ENCODE results near the gene FIGLA.

Gene FIGLA

DNA sequence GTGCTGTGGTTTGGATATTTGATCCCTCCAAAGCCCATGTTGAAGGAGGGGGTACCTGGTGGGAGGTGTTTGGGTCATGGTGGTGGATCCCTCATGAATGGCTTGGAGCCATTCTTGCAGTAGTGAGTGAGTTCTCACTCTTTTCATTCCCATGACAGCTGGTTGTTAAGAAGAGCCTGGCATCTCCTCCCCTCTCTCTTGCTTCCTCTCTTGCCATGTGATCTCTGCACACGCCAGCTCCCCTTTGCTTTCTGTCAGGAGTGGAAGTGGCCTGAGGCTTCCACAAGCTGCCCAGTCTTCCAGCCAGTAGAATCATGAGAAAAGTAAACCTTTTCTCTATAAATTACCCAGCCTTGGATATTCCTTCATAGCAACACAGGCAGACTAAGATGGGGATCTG, 31.0 kb downstream of the FIGLA start:
- no peak for DNase-seq (ENCODE audit: low spot score in 2 of 2)
- peaks cover 1% of the 10 kb centered on the region for H3K36me3 Mint-ChIP-seq (ENCODE audit: insufficient read depth)
- no peak for ATAC-seq (replicated peaks; ENCODE audit: extremely low read depth, poor library complexity, severe bottlenecking)
- no peaks in the 10 kb centered on the region for H3K4me1 Mint-ChIP-seq
- H3K27ac Mint-ChIP-seq (ENCODE audit: low read depth): no peak overlapping the region
- no peak overlapping the region for H3K4me3 Mint-ChIP-seq
- H3K9me3 Mint-ChIP-seq: no peaks in the 10 kb centered on the region
- peaks cover 80% of the 10 kb centered on the region for H3K27me3 Mint-ChIP-seq

DNA sequence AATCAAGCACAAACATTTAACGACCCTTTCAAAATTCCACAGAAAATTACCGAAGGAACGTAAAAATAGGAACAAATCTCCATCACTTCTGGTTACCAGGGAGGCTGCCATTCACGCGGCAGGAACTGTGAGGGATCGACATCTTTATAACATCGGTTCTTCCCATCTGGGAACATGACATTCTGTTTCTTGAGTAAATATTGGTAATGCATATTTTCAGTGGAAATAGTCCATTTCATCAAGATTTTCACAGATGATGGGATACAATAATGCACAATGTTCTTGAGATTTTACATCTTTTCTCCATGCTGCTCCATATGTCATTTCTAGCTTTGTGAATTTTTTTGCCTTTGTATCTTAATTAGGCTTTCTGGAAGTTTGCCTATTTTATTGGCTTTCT, 32.5 kb downstream of the FIGLA start:
- no peaks in the 10 kb centered on the region for H3K4me1 Mint-ChIP-seq
- ATAC-seq (replicated peaks; ENCODE audit: extremely low read depth, poor library complexity, severe bottlenecking) (no peak), DNase-seq (ENCODE audit: low spot score in 2 of 2) (no peak)
- H3K4me3 Mint-ChIP-seq: no peak overlapping the region
- H3K27ac Mint-ChIP-seq (ENCODE audit: low read depth): no peak overlapping the region
- no peaks in the 10 kb centered on the region for H3K9me3 Mint-ChIP-seq
- peaks cover 68% of the 10 kb centered on the region for H3K27me3 Mint-ChIP-seq
- H3K36me3 Mint-ChIP-seq (ENCODE audit: insufficient read depth): peaks cover 1% of the 10 kb centered on the region

DNA sequence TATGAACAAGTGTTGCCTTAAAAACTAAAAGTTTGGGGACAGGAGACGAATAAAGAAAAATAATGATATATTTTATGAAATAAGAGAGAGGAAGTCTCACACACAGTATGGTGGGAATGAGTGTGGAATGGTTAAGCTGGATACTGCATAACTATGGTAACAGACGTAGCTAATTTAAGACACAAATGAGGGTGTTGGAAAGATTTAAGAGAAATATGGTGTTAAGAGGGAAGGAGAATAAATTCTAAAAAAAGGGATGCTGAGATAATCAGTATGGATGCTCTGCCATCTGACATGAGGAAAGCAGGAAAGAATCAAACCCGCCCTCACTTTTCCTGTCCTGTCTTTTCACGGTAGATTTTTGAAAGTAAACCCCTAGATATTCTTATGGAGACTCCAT, 33.1 kb downstream of the FIGLA start:
- Mint-ChIP-seq H3K27ac (ENCODE audit: low read depth) (no peak overlapping the region), H3K27me3 (peaks cover 63% of the 10 kb centered on the region), H3K4me1 (no peaks in the 10 kb centered on the region), H3K9me3 (no peaks in the 10 kb centered on the region), H3K36me3 (ENCODE audit: insufficient read depth) (peaks cover 1% of the 10 kb centered on the region), H3K4me3 (no peak overlapping the region)
- DNase-seq (ENCODE audit: low spot score in 2 of 2) (no peak), ATAC-seq (replicated peaks; ENCODE audit: extremely low read depth, poor library complexity, severe bottlenecking) (no peak)

DNA sequence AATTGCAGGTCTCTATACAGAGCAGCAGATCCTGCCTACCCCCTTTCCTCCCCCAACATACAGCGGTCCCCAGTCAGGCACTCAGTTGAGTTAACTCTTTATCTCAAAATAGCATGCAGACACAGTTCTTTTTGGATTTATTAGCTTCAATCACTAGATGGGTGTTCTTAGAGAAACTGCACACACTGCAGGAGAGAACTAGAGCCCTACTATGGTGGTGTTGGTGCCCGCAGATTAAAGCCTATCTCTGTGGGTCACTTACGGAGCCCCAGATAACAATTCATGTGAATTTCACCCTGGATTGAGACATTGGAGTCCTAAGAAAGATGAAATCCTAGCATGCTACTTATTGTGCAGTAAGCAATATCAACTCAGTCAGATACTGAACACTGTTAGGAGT, 34.3 kb downstream of the FIGLA start:
- H3K27ac Mint-ChIP-seq (ENCODE audit: low read depth): no peak overlapping the region
- peaks cover 1% of the 10 kb centered on the region for H3K36me3 Mint-ChIP-seq (ENCODE audit: insufficient read depth)
- no peak for DNase-seq (ENCODE audit: low spot score in 2 of 2)
- H3K9me3 Mint-ChIP-seq: no peaks in the 10 kb centered on the region
- no peaks in the 10 kb centered on the region for H3K4me1 Mint-ChIP-seq
- H3K27me3 Mint-ChIP-seq: peaks cover 51% of the 10 kb centered on the region
- no peak for ATAC-seq (replicated peaks; ENCODE audit: extremely low read depth, poor library complexity, severe bottlenecking)
- no peak overlapping the region for H3K4me3 Mint-ChIP-seq

DNA sequence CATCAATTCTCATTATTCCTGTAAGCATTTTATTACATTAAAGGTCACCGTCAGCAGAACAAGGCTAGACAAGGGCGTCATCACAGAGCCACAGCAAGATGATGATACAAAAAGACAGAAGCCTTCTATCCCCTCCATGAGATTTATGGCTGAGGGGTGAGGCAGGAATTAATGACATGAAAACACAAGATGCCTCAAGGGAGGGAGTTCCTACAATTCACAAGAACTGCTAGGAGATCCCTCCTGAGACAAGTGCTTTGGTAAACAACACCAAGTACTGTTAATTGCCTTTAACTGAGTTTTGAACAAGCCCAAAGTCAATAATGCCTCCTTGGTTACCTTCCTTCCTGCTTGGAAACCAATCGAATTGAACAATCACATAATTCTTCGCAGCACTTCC, 36.5 kb downstream of the FIGLA start:
- no peak overlapping the region for H3K4me3 Mint-ChIP-seq
- H3K27me3 Mint-ChIP-seq: peaks cover 45% of the 10 kb centered on the region
- no peak for DNase-seq (ENCODE audit: low spot score in 2 of 2)
- H3K36me3 Mint-ChIP-seq (ENCODE audit: insufficient read depth): no peaks in the 10 kb centered on the region
- no peak overlapping the region for H3K27ac Mint-ChIP-seq (ENCODE audit: low read depth)
- no peaks in the 10 kb centered on the region for H3K4me1 Mint-ChIP-seq
- no peaks in the 10 kb centered on the region for H3K9me3 Mint-ChIP-seq
- no peak for ATAC-seq (replicated peaks; ENCODE audit: extremely low read depth, poor library complexity, severe bottlenecking)

DNA sequence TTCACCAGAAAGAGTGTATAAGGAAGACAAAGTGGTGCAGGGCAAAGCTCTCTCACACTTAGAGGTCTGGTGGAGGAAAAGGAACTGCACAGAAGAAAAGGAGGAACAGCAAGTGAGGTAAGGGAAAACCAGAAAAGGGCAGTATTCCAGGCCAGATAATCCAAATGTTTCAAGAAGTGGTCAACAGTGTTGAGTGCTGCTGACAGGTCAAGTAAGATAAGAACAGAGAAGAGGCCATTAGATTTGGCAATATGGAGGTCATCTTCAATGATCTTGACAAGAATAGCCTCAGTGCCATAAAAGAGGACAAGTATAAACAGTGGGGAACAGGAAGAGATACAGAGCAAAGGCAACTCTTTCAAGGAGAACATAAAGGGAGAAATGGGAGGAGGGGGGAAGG, 37.4 kb downstream of the FIGLA start:
- Mint-ChIP-seq H3K4me3 (no peak overlapping the region), H3K27me3 (peaks cover 43% of the 10 kb centered on the region), H3K9me3 (no peaks in the 10 kb centered on the region), H3K27ac (ENCODE audit: low read depth) (no peak overlapping the region), H3K4me1 (no peaks in the 10 kb centered on the region), H3K36me3 (ENCODE audit: insufficient read depth) (no peaks in the 10 kb centered on the region)
- DNase-seq (ENCODE audit: low spot score in 2 of 2) (no peak), ATAC-seq (replicated peaks; ENCODE audit: extremely low read depth, poor library complexity, severe bottlenecking) (no peak)

DNA sequence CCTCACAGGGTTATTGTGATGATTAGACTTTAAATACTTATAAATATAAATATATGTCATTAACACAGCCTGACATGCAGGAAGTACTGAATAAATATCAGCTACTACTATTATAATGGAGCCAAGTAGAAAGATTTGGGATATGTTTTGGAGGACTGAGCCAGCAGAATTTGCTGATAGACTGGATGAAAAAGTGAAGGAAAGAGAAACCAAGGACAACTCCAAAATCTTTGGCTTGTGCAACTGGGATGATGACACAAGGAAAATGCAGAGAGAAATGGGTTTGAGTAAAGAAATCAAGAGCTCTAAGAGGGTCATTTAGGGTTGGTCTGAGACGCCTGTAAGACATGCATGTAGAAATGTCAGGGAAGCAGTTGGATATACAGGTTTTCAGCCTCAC, 38.0 kb downstream of the FIGLA start:
- no peak overlapping the region for H3K27ac Mint-ChIP-seq (ENCODE audit: low read depth)
- H3K9me3 Mint-ChIP-seq: peaks cover 2% of the 10 kb centered on the region
- peaks cover 43% of the 10 kb centered on the region for H3K27me3 Mint-ChIP-seq
- no peak overlapping the region for H3K4me3 Mint-ChIP-seq
- ATAC-seq (replicated peaks; ENCODE audit: extremely low read depth, poor library complexity, severe bottlenecking) (no peak), DNase-seq (ENCODE audit: low spot score in 2 of 2) (no peak)
- H3K36me3 Mint-ChIP-seq (ENCODE audit: insufficient read depth): no peaks in the 10 kb centered on the region
- H3K4me1 Mint-ChIP-seq: no peaks in the 10 kb centered on the region

DNA sequence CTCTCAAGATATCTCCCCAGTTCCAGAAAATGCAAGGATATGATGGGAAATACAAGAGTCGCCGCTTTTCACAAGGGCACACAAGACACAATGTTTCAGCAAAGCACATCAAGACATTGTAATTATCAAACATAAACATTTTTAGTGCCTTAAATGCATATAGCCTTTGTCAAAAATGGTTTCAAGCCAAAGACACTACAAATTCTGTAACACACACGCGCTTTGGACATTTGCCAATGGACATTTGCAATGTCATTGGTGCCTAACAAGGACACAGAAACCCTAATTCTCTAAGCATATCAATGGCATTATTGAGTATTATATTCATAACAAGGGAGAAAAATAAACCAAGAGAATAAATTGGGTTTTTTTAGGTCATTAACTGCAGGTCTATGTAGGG, 38.6 kb downstream of the FIGLA start:
- H3K27ac Mint-ChIP-seq (ENCODE audit: low read depth): no peak overlapping the region
- H3K36me3 Mint-ChIP-seq (ENCODE audit: insufficient read depth): peaks cover 2% of the 10 kb centered on the region
- no peaks in the 10 kb centered on the region for H3K4me1 Mint-ChIP-seq
- H3K27me3 Mint-ChIP-seq: peaks cover 43% of the 10 kb centered on the region
- peaks cover 4% of the 10 kb centered on the region for H3K9me3 Mint-ChIP-seq
- H3K4me3 Mint-ChIP-seq: no peak overlapping the region
- ATAC-seq (replicated peaks; ENCODE audit: extremely low read depth, poor library complexity, severe bottlenecking): no peak
- no peak for DNase-seq (ENCODE audit: low spot score in 2 of 2)

DNA sequence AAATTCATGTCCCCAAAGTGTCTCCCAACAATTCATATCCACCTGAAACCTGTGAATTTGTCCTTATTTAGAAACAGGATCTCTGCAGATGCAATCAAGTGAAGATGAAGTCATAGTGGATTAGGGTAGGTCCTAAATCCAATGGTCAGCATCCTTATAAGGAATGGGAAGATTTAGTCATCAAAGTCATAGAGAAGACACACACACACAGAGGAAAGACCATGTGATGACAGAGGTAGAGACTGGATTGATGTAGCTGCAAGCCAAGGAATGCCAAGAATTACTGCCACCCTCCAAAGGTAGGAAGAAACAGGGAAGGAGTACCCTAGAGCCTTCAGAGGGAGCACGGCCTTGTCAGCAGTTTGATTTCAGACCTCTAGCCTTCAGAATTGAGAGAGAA, 40.1 kb downstream of the FIGLA start:
- DNase-seq (ENCODE audit: low spot score in 2 of 2) (no peak), ATAC-seq (replicated peaks; ENCODE audit: extremely low read depth, poor library complexity, severe bottlenecking) (no peak)
- Mint-ChIP-seq H3K36me3 (ENCODE audit: insufficient read depth) (peaks cover 2% of the 10 kb centered on the region), H3K27me3 (peaks cover 35% of the 10 kb centered on the region), H3K4me1 (no peaks in the 10 kb centered on the region), H3K9me3 (peaks cover 4% of the 10 kb centered on the region), H3K4me3 (no peak overlapping the region), H3K27ac (ENCODE audit: low read depth) (no peak overlapping the region)

DNA sequence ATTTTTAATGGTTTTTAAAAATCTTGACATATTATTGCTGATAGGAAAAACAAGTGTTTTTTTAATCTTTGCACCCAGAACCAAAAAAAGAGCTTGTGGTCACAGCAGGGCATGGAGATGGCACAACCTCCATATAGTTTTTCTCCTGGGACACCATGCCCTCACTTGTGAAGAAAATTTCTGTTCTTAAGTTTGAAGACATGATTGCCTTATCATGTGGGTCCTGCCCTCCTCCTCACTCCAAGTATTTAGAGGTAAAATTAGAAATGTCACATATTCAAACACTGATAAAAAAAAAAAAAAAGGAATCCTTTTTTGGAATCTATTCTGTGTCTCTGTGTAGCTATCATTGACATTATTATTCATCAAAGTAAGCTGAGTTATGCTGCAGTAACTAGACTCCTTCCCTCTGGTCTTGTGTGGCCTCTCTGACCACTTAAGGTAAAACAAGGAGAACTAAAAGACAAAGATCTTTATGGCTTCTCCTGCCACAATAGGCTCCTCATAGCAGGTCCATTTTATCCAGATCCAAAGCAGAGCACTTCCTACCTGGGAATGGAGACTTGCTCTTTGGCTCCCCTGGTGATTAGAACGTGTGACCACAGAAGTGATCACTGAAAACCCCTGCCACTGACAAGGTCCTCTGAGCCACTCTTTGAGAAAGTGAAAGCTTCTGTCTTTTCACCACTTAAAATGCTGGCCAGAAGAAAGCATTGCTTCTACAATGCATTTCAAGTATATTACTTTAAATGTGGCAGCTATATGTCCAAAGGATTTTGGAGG, 42.2 kb downstream of the FIGLA start:
- Mint-ChIP-seq H3K4me3 (no peak overlapping the region), H3K36me3 (ENCODE audit: insufficient read depth) (peaks cover 2% of the 10 kb centered on the region), H3K27me3 (peaks cover 35% of the 10 kb centered on the region), H3K27ac (ENCODE audit: low read depth) (no peak overlapping the region), H3K4me1 (no peaks in the 10 kb centered on the region), H3K9me3 (peaks cover 4% of the 10 kb centered on the region)
- ATAC-seq (replicated peaks; ENCODE audit: extremely low read depth, poor library complexity, severe bottlenecking) (no peak), DNase-seq (ENCODE audit: low spot score in 2 of 2) (no peak)

DNA sequence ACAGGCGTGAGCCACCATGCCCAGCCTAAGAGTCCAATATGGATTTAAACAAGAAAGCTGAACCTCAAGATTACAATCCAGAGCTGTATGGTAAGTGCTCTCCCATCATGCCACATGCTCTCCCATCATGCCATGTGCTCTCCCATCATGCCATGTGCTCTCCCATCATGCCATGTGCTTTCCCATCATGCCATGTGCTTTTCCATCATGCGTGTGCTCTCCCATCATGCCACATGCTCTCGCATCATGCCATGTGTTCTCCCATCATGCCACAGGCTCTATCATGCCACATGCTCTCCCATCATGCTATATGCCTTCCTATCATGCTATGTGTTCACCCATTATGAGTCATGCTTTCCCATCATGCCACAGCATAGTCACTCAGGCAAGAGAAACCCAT, 43.2 kb downstream of the FIGLA start:
- Mint-ChIP-seq H3K4me1 (no peaks in the 10 kb centered on the region), H3K27ac (ENCODE audit: low read depth) (no peak overlapping the region), H3K4me3 (no peak overlapping the region), H3K9me3 (peaks cover 4% of the 10 kb centered on the region), H3K36me3 (ENCODE audit: insufficient read depth) (peaks cover 2% of the 10 kb centered on the region), H3K27me3 (peaks cover 35% of the 10 kb centered on the region)
- ATAC-seq (replicated peaks; ENCODE audit: extremely low read depth, poor library complexity, severe bottlenecking) (no peak), DNase-seq (ENCODE audit: low spot score in 2 of 2) (no peak)

DNA sequence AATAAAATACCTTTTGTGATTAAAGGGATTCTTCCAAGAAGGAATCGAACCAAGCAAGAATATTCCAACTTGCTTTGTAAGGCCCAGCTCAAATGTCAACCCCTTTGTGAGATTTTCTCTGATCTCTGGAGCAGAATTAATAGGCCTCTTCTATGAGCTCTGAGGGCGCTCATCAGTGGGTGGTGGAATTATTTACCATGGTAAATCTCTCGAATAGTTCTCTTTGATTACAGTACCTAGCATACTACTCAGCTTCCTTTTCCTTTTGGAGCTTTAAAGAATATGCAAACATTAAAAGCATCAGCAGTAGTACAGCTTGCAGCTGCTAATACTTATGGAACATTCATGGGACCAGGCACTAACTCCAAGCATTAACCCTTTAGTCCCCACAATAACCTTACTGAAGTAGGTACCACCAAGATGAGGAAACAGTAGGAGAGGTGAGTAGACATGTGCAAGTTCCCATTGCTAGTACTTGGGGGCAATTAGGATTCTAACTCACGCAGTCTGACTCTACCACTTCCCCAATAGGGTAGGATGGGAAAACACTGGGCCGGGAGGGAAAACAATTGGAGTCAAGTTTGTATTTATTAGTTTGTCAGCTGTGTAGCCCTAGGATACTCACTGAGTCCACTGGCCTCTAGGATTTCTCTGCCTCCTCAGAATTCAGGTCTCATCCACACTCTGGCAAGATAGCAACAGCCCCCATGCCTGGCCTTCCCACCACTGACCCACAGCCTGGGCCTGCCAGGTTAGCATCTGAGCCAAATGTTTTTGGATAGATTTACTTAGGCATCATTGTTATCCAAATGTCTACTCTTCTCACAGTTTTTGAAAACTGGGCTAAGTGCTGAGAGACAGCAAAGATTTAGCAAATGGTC, 44.1 kb downstream of the FIGLA start:
- peaks cover 4% of the 10 kb centered on the region for H3K9me3 Mint-ChIP-seq
- DNase-seq (ENCODE audit: low spot score in 2 of 2): no peak
- no peak overlapping the region for H3K4me3 Mint-ChIP-seq
- no peaks in the 10 kb centered on the region for H3K4me1 Mint-ChIP-seq
- no peak for ATAC-seq (replicated peaks; ENCODE audit: extremely low read depth, poor library complexity, severe bottlenecking)
- peaks cover 35% of the 10 kb centered on the region for H3K27me3 Mint-ChIP-seq
- no peak overlapping the region for H3K27ac Mint-ChIP-seq (ENCODE audit: low read depth)
- peaks cover 2% of the 10 kb centered on the region for H3K36me3 Mint-ChIP-seq (ENCODE audit: insufficient read depth)

DNA sequence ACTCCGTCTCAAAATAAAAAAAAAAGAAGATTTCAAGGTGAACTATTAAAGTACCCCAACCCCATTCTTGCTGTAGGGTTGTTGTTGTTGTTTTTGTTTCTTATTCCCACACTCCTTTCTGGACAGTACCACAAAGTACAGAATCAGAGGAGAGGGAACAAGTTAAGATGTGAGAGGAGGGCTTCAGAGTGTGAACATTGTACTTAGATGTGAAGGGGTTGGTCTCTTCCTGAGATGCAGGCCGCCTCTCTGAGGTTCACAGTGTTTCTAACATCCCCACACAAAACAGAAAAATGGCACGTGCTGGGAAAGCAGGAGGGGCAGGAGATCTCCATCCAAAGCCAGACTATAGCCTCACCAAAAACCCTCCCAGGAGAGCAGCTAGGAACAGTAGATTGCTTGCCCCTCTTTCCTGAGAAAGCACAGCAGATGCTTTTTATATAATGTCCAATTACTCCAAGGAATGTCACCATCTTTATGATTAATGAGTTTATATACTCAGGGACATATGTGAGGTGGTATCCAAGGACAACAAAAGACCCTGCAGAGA, 45.1 kb downstream of the FIGLA start:
- H3K27me3 Mint-ChIP-seq: peaks cover 33% of the 10 kb centered on the region
- H3K36me3 Mint-ChIP-seq (ENCODE audit: insufficient read depth): peaks cover 2% of the 10 kb centered on the region
- H3K27ac Mint-ChIP-seq (ENCODE audit: low read depth): no peak overlapping the region
- no peak overlapping the region for H3K4me3 Mint-ChIP-seq
- no peak for DNase-seq (ENCODE audit: low spot score in 2 of 2)
- peaks cover 4% of the 10 kb centered on the region for H3K9me3 Mint-ChIP-seq
- no peaks in the 10 kb centered on the region for H3K4me1 Mint-ChIP-seq
- no peak for ATAC-seq (replicated peaks; ENCODE audit: extremely low read depth, poor library complexity, severe bottlenecking)

Measured in central memory CD8-positive, alpha-beta T cell (primary cell).